NCI-H460 (cell line): ENCODE results near the gene RBMS3. TPM values are rescaled to one million over a fixed set of nuclear protein-coding genes. Genes with fewer than 3 reads are reported as not detected.
"Not testable (repeated sequence)": the region's sequence is repeated elsewhere in the genome, so short reads cannot be mapped to it uniquely, and the experiment has no call there.

Experiments
- DNase-seq: peaks from one replicate; pipeline ENCODE4 v3.0.0-alpha.2; 2016; ENCODE audit warnings: low read depth; ENCODE audit errors: extremely low read depth
- total RNA-seq: library from RNA; depleted of rRNA; stranded (reverse); fragments of >200 nt; shearing (Covaris generic); gene quantifications from 2 replicates; pipeline ENCODE4 v1.2.3, GENCODE V29; 2014

The RBMS3 gene
- total RNA-seq, 1 experiment from 2014 or later = 25.8 TPM

- DNase-seq = no peak
Observed at GRCh38 chr3:29514912-29515311, 234.0 kb downstream of the RBMS3 start.

- DNase-seq = no peak
Observed at GRCh38 chr3:29515451-29515850, 234.6 kb downstream of the RBMS3 start.

- DNase-seq = no peak
Observed at GRCh38 chr3:29516164-29516563, 235.3 kb downstream of the RBMS3 start.

GRCh38 chr3:29520764-29521163 lies 239.9 kb downstream of the RBMS3 start:
- DNase-seq = no peak

GRCh38 chr3:29521293-29521692 lies 240.4 kb downstream of the RBMS3 start:
- DNase-seq = no peak

- no peak for DNase-seq
Observed at GRCh38 chr3:29521751-29522150, 240.9 kb downstream of the RBMS3 start.

- not testable (repeated sequence) for DNase-seq
Observed at GRCh38 chr3:29524433-29524832, 243.6 kb downstream of the RBMS3 start.

GRCh38 chr3:29525254-29525881 lies 244.5 kb downstream of the RBMS3 start:
- no peak for DNase-seq

GRCh38 chr3:29527246-29527645 lies 246.4 kb downstream of the RBMS3 start:
- no peak for DNase-seq

- DNase-seq = no peak
Observed at GRCh38 chr3:29531644-29532043, 250.8 kb downstream of the RBMS3 start.

- no peak for DNase-seq
Observed at GRCh38 chr3:29532473-29532872, 251.6 kb downstream of the RBMS3 start.

GRCh38 chr3:29534006-29534405 lies 253.1 kb downstream of the RBMS3 start:
- no peak for DNase-seq

- no peak for DNase-seq
Observed at GRCh38 chr3:29536016-29536758, 255.3 kb downstream of the RBMS3 start.

- no peak for DNase-seq
Observed at GRCh38 chr3:29537889-29538609, 257.2 kb downstream of the RBMS3 start.

- no peak for DNase-seq
Observed at GRCh38 chr3:29538610-29538958, 257.7 kb downstream of the RBMS3 start.

- DNase-seq = no peak
Observed at GRCh38 chr3:29540544-29540943, 259.7 kb downstream of the RBMS3 start.

- DNase-seq = no peak
Observed at GRCh38 chr3:29544701-29545363, 264.0 kb downstream of the RBMS3 start.

GRCh38 chr3:29545615-29546014 lies 264.7 kb downstream of the RBMS3 start:
- DNase-seq = no peak

- no peak for DNase-seq
Observed at GRCh38 chr3:29552051-29552450, 271.2 kb downstream of the RBMS3 start.

- no peak for DNase-seq
Observed at GRCh38 chr3:29554566-29554965, 273.7 kb downstream of the RBMS3 start.

- DNase-seq = no peak
Observed at GRCh38 chr3:29555590-29555989, 274.7 kb downstream of the RBMS3 start.
